SKM-1 (cell line): ENCODE results near the gene IL13.

ENCODE experiments used
- DNase-seq: peaks from one replicate; lab custom pipeline; 2025; ENCODE audit not compliant: unreplicated experiment; lab: John Stamatoyannopoulos, UW

IL13 gene

DNA sequence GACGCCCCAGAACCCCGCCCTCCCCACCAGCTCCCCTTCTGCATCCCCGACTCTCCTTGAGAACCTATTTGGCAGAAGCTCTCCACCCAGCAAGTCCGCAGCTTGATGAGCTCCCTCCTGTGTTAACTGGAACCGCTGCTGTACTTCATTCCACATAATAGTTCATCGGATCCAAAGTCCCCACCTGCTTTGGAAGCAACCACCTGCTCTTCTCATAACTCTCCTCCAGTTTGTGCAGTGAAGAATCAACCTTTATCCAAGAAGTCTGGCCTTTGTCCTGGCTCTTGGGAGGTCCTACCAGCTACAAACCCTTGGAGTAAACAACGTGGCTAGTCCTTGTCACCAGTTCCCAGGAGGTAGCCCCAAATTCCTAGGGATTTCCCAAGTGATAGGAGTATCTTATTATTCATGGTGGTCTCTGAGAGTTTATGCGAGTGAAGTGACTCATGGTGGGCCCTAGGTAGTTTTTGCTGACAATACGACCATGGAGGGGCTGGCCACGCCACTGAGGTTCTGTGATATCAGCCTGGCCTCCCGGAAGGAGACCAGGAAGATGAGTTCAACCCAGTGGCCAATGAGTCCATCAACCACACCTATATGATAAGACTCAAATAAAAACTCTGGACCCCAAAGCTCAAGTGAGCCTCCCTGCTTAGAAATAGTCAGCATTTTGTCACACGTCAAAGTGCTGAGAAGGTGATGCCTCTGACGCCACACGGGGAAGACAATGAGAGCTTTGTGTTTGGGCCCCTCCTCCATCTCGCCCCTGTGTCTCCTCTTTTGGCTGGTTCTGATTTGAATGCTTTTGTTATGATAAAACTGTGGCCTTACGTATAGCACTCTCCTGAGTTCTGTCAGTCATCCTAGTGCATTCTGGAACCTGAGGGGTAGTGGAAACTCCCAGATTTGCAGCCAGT is 12.3 kb downstream of the IL13 start:
- no peak for DNase-seq

DNA sequence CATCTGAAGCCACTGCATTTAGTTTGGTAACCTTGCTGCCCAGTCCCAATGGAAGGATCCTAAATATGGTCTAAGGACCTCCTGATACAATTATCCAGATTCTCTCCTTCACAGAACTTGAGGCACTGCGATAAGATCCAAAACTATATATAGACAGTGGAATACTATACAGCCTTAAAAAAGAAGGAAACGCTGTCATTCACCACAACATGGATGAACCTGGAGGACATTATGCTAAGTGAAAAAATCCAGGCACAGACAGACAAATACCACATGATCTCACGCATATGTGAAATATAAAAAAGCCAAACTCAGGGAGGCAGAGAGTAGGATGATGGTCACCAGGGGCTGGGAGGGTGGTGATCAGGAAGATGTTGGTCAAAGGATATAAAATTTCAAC is 13.0 kb downstream of the IL13 start:
- DNase-seq: no peak

- DNase-seq: no peak
These were observed 15.5 kb downstream of the IL13 start for GRCh38 chr5:132673488-132673887.

- no peak for DNase-seq
These were observed 16.1 kb downstream of the IL13 start, which contains the start of gene IL4 for GRCh38 chr5:132673939-132674630. Gene IL4 (plus strand): TSS chr5:132673989. CDS start chr5:132674051, 62 bp downstream.

DNA sequence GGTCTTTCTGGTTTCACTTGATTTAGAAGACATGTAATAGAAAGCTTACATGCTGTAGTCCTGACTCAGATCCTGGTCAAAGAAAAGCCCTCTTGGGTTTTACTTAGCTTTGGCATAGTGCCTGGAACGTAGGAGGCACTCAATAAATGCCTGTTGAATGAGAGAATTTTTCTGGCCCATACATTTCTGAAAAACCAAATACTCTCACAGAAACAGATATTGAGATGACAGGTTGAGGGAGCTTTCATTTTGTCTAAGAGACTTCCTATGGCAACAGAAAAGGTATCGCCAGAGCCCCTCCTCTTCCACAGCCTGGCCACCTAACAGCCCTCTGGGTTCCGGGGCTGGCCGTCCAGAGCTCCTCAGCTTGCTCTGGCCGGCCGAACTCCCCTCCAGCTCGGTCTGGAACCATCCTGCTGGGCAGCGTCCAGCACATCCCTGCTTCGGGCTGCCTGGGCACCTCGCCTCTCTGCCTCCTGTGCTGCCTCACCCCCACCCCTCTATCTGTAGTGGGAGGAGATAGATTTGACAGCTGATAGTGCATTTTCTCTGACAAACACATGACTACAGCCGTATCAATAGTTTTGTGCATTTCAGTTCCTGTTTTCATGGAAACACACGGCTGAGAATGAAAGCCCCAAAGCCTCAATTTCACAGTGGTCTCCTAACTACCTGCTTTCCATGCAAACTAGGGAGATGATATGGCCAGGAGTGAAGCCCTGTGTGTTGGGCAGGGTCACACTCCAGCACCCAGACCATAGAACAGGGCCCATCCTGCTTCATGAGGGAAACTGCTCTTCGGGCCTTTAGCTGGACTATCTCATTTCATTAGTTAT is 16.9 kb downstream of the IL13 start:
- no peak for DNase-seq

DNA sequence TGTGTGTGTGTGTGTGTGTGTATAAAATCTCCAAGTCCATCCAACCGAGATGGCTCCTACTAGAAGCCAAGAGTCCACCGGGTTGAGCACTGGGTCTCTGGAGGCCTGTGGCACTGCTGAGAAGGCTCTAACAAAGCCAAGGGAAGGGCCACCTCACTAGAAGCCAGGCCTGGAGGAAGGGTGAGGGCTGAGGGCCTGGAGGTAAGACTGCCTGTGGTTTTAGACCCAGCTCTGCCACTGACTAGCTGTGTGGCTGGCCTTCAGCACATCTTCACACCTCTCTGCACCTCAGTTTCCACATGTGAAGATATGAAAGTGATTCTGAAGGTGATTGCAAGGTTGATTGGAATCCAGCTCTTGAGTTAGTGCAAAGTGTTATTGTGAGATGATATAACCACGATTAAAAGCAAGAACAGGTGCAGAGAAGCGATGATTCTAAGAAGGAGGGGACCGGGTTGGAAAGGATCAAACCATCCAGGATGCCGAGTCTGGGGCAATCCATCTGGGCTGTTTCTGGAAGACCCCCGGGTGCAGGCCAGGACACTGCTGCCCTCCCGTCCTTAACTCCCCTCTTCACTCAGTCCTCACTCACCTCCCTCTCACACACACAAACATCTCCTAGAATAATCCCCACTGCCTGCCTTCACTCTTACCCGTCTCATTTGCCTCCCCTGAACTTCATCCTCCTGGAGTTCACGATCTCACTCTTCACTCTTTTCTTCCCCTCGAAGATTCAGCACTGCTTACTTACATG is 18.1 kb downstream of the IL13 start:
- no peak for DNase-seq

DNA sequence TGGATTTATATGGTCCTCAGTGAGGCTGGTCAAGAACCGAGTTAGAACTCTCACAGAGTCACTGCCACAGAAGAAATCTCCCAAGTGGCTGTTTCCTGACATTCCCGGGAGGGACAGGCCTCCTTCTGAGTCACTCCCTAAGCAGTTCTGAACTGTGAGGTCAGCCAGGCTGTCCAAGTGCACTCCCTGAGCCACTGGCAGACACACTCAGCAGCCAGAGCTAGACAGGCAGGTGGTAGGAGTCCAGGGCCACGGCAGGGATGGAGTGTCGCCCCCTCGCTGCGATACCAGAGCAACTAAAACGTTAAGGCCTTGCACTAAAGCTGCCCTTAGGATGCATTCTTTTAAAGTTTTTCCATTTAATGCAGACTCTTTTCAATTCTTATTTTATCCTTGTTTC is 19.2 kb downstream of the IL13 start:
- DNase-seq: no peak

GRCh38 chr5:132677682-132678400 is 19.9 kb downstream of the IL13 start:
- DNase-seq: no peak

- DNase-seq: no peak
These were observed 20.8 kb downstream of the IL13 start for GRCh38 chr5:132678735-132679134.

GRCh38 chr5:132679166-132679565 is 21.2 kb downstream of the IL13 start:
- no peak for DNase-seq

DNA sequence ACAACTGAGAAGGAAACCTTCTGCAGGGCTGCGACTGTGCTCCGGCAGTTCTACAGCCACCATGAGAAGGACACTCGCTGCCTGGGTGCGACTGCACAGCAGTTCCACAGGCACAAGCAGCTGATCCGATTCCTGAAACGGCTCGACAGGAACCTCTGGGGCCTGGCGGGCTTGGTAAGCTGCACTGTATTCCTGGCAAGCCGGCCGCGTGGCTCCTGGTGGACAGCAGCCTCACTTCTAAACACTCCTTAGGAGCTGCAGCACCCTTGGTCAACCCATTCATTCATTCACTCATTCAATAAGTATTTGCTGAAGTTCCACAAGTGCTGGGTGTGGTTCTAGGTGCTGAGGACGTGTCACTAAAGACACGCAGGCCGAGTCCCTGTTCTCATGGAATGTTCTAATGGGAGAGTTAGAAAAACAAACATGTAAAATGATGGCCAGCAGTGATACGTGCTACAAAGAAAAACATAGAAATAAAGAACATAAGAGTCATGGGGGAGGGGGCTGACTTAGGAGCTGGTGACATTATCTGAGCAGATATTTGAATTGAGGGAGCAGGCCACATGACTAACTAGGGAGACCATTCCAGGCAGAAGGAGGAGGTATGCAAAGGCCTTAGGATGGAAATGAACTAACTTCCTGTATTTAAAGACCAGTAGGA is 21.9 kb downstream of the IL13 start:
- no peak for DNase-seq

GRCh38 chr5:132680780-132681475 is 23.0 kb downstream of the IL13 start:
- DNase-seq: no peak

DNA sequence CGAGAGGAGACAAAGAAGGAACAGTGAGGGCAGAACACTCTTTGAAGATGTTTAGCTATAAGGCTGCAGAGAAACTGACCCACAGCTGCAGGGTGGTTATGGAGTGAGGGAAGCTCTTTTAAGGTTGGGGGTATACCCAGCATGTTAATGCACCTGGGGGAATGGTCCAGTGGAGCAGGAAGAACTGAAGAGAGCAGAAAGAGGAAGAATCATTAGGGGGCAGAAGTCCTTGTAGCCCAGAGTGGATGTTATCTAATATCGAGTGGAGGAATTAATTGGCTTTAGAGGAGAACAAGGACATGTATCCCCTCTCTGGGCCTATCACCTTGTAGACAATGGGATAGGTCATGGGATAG is 23.5 kb downstream of the IL13 start:
- DNase-seq: no peak

DNA sequence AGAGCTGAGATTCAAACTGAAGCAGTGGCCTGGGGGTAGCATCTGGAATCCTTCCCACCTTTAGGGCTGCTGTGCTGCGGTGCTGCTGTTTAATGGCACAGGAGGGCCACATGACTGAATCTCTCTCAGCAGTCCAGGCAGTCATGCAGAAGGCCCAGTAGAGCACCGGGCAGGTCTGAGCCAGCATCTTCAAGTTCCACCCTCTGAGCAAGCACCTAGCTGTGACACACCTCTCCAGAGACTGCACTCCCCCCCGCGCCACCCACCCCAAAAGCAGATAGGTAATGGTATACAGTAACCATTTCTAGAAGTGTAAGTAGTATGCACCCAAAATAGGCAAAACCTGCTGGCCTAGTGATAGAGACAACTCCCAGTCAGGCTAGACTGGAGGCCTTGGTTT is 24.0 kb downstream of the IL13 start:
- no peak for DNase-seq

GRCh38 chr5:132684491-132684890 is 26.5 kb downstream of the IL13 start:
- DNase-seq: no peak

- no peak for DNase-seq
These were observed 27.1 kb downstream of the IL13 start for GRCh38 chr5:132684922-132685720.

DNA sequence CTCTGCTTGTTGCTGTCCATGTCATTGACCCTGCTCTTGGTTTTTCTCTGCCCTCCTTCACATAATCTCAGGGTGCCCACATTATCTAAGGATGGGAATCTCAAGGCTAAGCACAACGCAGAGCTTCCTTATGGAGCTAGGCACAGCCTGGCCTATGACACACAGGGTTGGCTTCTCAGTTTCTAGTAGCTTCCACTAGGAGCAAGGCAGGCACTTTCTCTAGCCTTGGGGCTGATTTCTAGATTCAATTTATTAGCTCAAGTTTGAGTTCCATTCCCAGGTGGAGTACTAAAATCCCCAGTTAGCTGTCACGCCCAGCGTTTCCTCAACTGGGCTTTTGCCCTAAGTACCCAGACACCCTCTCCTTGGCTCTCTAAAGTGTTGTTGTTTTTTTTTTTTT is 28.2 kb downstream of the IL13 start:
- no peak for DNase-seq

- DNase-seq: no peak
These were observed 30.0 kb downstream of the IL13 start for GRCh38 chr5:132687995-132688394.
